Endothelial cell of umbilical vein (primary cell): ENCODE results near the gene VCAN. TPM values are rescaled to one million over a fixed set of nuclear protein-coding genes. Genes with fewer than 3 reads are reported as not detected.

ENCODE experiments used
- BruUV-seq: library from RNA; stranded (reverse); fragments of 400-500 nt; replicated peaks from 2 replicates; lab custom pipeline; 2021; lab: Mats Ljungman, UMichigan
- CTCF ChIA-PET: fragments of 300-600, 350-600 bp; sonication (Branson Sonifier 250); formaldehyde crosslinking; loops from one replicate; lab custom pipeline; 2021; ENCODE audit warnings: antibody characterized with exemption, inconsistent platforms; lab: Charles Lee
- POLR2A ChIA-PET: fragments of 300-600, 350-600 bp; sonication (Branson Sonifier 250); formaldehyde crosslinking; loops from one replicate; lab custom pipeline; 2021; ENCODE audit warnings: antibody characterized with exemption, inconsistent platforms; lab: Charles Lee
- DNase-seq: peaks from one replicate; pipeline ENCODE4 v3.0.0-alpha.2; 2011; ENCODE audit warnings: low read depth, low spot score
- FAIRE-seq: peaks from 2 replicates; lab custom pipeline; 2011; peaks lifted over from hg19 to GRCh38; lab: Jason Lieb, UNC
- H2AFZ ChIP-seq: 2 replicates; pipeline ENCODE4 v1.6.0; 2012; ENCODE audit warnings: low read depth, low read length, control low read depth, inconsistent platforms
- H3K27ac ChIP-seq: 2 replicates; pipeline ENCODE4 v1.5.1; 2011; ENCODE audit warnings: low read depth, mild to moderate bottlenecking, control low read depth, low read length, moderate library complexity; ENCODE audit not compliant: insufficient read depth
- H3K27me3 ChIP-seq, 2 experiments: 2 replicates each; pipeline versions ENCODE4 v1.6.0 to v1.6.1; 2011; ENCODE audit warnings: low read length in 2 of 2, mixed read lengths in 1 of 2; ENCODE audit not compliant: control insufficient read depth in 2 of 2, insufficient read depth in 2 of 2
- H3K36me3 ChIP-seq, 2 experiments: 2 replicates in 1 of 2; 3 replicates in 1 of 2; pipeline ENCODE4 v1.5.1; 2011; ENCODE audit warnings: low read length in 2 of 2, mild to moderate bottlenecking in 1 of 2, moderate library complexity in 1 of 2; ENCODE audit not compliant: control insufficient read depth in 2 of 2, insufficient read depth in 2 of 2; ENCODE audit errors: extremely low read depth in 1 of 2
- H3K4me1 ChIP-seq: 3 replicates; pipeline ENCODE4 v1.5.1; 2011; ENCODE audit warnings: mild to moderate bottlenecking, low read length; ENCODE audit not compliant: control insufficient read depth, insufficient read depth; ENCODE audit errors: extremely low read depth
- H3K4me2 ChIP-seq: 2 replicates; pipeline ENCODE4 v1.6.1; 2011; ENCODE audit warnings: low read length, control low read depth, mixed read lengths; ENCODE audit not compliant: insufficient read depth
- H3K4me3 ChIP-seq, 3 experiments: fragments of 200-600 bp in 1 of 3; sonication (generic), shearing (Covaris generic) in 1 of 3; replicated peaks in 1 of 3; 2 replicates each; pipeline ENCODE4 v1.5.1; 2011 to 2016; ENCODE audit warnings: control low read depth in 3 of 3, low read length in 3 of 3, mild to moderate bottlenecking in 2 of 3, inconsistent platforms in 1 of 3, low read depth in 1 of 3, moderate library complexity in 1 of 3; ENCODE audit not compliant: insufficient read depth in 1 of 3
- H3K79me2 ChIP-seq: 2 replicates; pipeline ENCODE4 v1.6.0; 2012; ENCODE audit warnings: low read length, inconsistent platforms; ENCODE audit not compliant: control insufficient read depth, insufficient read depth
- H3K9ac ChIP-seq: replicated peaks from 2 replicates; pipeline ENCODE3; 2011; ENCODE audit warnings: low read length, control low read depth; ENCODE audit not compliant: insufficient read depth; ENCODE audit errors: extremely low read depth
- H3K9me1 ChIP-seq: replicated peaks from 3 replicates; pipeline ENCODE4 v1.6.0; 2011; ENCODE audit warnings: mild to moderate bottlenecking, low read length; ENCODE audit not compliant: control insufficient read depth, insufficient read depth; ENCODE audit errors: extremely low read depth
- H3K9me3 ChIP-seq: replicated peaks from 2 replicates; pipeline ENCODE4 v1.5.1; 2012; ENCODE audit warnings: low read length, inconsistent platforms; ENCODE audit not compliant: control insufficient read depth, insufficient read depth
- H4K20me1 ChIP-seq: replicated peaks from 2 replicates; pipeline ENCODE3; 2011; ENCODE audit warnings: mild to moderate bottlenecking, low read length; ENCODE audit not compliant: control insufficient read depth, insufficient read depth; ENCODE audit errors: extremely low read depth
- CTCF ChIP-seq, 2 donors: IDR thresholded peaks; 1 replicate in 1 of 2; 2 replicates in 1 of 2; pipeline ENCODE4 v1.5.1; 2011; ENCODE audit warnings: low read length in 2 of 2, mild to moderate bottlenecking in 2 of 2, moderate library complexity in 2 of 2, control low read depth in 1 of 2, inconsistent platforms in 1 of 2, low read depth in 1 of 2; ENCODE audit not compliant: insufficient read depth in 1 of 2; ENCODE audit errors: extremely low read depth in 1 of 2
- EZH2 ChIP-seq: IDR thresholded peaks from 2 replicates; pipeline ENCODE4 v1.6.1; 2012; ENCODE audit warnings: borderline replicate concordance, low read depth, mild to moderate bottlenecking, moderate library complexity, low read length, inconsistent platforms; ENCODE audit not compliant: severe bottlenecking
- FOS ChIP-seq: IDR thresholded peaks from 2 replicates; pipeline ENCODE4 v1.6.1; 2011; ENCODE audit warnings: mild to moderate bottlenecking, low read length, moderate library complexity, borderline replicate concordance; ENCODE audit not compliant: insufficient read depth
- GATA2 ChIP-seq: IDR thresholded peaks from 2 replicates; pipeline ENCODE4 v1.7.0; 2011; ENCODE audit warnings: low read depth, mild to moderate bottlenecking, moderate library complexity, mixed read lengths, low read length; ENCODE audit not compliant: insufficient read length, insufficient read depth
- MYC ChIP-seq: IDR thresholded peaks from one replicate; pipeline ENCODE4 v1.6.1; 2011; ENCODE audit warnings: mild to moderate bottlenecking, low read depth, low read length
- POLR2A ChIP-seq: IDR thresholded peaks from 2 replicates; pipeline ENCODE4 v1.6.1; 2012; ENCODE audit warnings: low read depth, mild to moderate bottlenecking, control low read depth, low read length
- POLR2AphosphoS5 ChIP-seq: IDR thresholded peaks from 2 replicates; pipeline ENCODE4 v1.6.1; 2012; ENCODE audit warnings: low read depth, mild to moderate bottlenecking, control low read depth, low read length, moderate library complexity; ENCODE audit not compliant: insufficient read depth
- dilution Hi-C: fragments of 300-500 bp; cut with MboI; formaldehyde crosslinking; loops from one replicate; pipeline ENCODE4 v1.15.0; 2019; ENCODE audit warnings: low sequenced_read_pairs; ENCODE audit not compliant: extremely low pct_ligation_motif_present
- intact Hi-C: fragments of 100-400 bp; cut with micrococcal nuclease; formaldehyde crosslinking; loops from one replicate; pipeline ENCODE4 v1.10.0; 2022
- polyA plus RNA-seq, 4 experiments: library from polyadenylated mRNA; depleted of rRNA in 3 of 4; stranded (reverse) in 3 of 4; unstranded in 1 of 4; fragments of >200 nt; gene quantifications; 2 replicates each; pipeline versions ENCODE4 v1.2.1 to v1.2.3, GENCODE V29; 2011 to 2012; ENCODE audit warnings: missing spikeins in 1 of 4
- total RNA-seq: library from RNA; stranded (reverse); gene quantifications from 2 replicates; pipeline ENCODE4 v1.2.3, GENCODE V29; 2021

VCAN gene
- total and polyA plus RNA-seq, 2 donors (not counting 3 experiments of a cell fraction or from before 2014, with no cell fraction given) = 0.35 to 1.2 TPM

DNA sequence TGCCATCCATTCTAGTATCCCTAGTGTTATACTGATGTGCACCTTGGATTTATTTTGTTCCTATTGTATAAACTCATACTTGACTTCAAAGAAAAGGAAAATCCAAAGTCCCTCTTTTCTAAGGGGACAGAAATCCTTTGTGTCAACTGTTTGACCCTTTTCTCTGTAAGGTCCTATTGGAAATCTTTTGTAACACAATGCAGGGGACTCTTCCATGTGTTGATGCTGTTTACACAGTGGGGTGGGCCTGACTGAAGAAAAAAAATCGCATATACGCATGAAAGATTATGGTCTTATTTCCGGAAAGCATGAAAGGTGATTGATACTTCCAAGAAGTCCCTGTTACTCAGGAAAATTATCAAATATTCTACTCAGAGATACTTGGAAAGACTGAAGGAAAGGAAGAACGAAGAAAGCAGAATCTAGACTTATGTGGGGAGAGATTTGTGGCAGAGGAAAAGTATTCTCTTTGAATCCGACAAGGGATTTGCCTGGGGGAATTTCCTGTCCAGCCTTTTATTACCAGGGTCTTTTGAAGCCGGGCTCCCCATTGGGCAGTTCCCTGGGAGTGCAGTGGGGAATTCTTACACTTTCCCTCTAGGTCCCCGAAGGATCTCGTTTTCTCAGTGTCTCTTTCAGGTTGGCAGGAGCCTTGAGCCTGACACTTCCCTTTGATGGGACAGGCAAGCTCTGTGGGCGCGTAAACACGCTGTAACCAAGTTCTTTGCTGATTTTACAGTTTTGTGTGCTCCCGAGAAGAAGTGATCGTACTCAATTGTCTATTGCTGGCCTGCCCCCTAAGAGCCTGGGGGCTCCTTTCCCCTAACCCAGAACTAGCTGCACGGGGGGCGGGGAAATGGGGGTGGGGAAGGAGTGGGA lies 779 bp upstream of the VCAN start:
- Histone ChIP-seq H3K79me2 (no peaks in the 10 kb centered on the region), H3K9me3 (no peaks in the 10 kb centered on the region), H3K27ac (no peak overlapping the region), H3K9ac (no peak overlapping the region), H3K36me3 (no peaks in the 10 kb centered on the region), H2AFZ (no peak overlapping the region), H3K9me1 (no peaks in the 10 kb centered on the region), H4K20me1 (no peaks in the 10 kb centered on the region), H3K4me2 (no peak overlapping the region), H3K4me3 (no peak overlapping the region), H3K4me1 (peaks cover 35% of the 10 kb centered on the region), H3K27me3 (peaks cover 56 to 86% of the 10 kb centered on the region in 2 experiments)
- no peak for DNase-seq
- no peak for FAIRE-seq
- ChIA-PET CTCF (interaction anchor here (1.0 to 1.3 kb wide), 2 partner anchors 830 to 1119 kb away, joined by 3 read pairs; no protein-coding TSS in a partner anchor), POLR2A (no interaction called here)
- intact Hi-C loops = loop anchor here (5.0 kb wide), 2 partner anchors 373 to 1063 kb away; no protein-coding TSS in a partner anchor
- BruUV-seq = no TSS peak
- dilution Hi-C loops = no loop called here
- no peak for TF ChIP-seq POLR2A
- TF ChIP-seq EZH2 = no peak
- no peak for TF ChIP-seq CTCF (IDR thresholded peaks at IDR 0.05; ENCODE audit: extremely low read depth in 1 of 2, insufficient read depth in 1 of 2, low read depth in 1 of 2, low read length in 2 of 2)
- TF ChIP-seq POLR2AphosphoS5 = no peak
- TF ChIP-seq FOS = no peak
- no peak for TF ChIP-seq GATA2
- TF ChIP-seq MYC = no peak
